H9 (cell line): Measurements from ENCODE around the gene CDC16. TPM values are rescaled to one million over a fixed set of nuclear protein-coding genes. Genes with fewer than 3 reads are reported as not detected.

ENCODE experiments used
- DNase-seq: peaks from one replicate; pipeline ENCODE4 v3.0.0-alpha.2; 2017
- H2AFZ ChIP-seq: one replicate; pipeline ENCODE4 v1.6.1; 2013; ENCODE audit warnings: mild to moderate bottlenecking, low read length, control low read depth, moderate library complexity
- H2AK5ac ChIP-seq: 2 replicates; pipeline ENCODE4 v1.6.1; 2013; ENCODE audit warnings: low read length, control low read depth, mixed read lengths; ENCODE audit not compliant: insufficient read length
- H2BK120ac ChIP-seq: one replicate; pipeline ENCODE4 v1.6.1; 2013; ENCODE audit warnings: low read depth, mild to moderate bottlenecking, low read length, control low read depth, inconsistent platforms; ENCODE audit not compliant: poor library complexity, severe bottlenecking
- H2BK12ac ChIP-seq: 2 replicates; pipeline ENCODE4 v1.6.1; 2013; ENCODE audit warnings: low read length, control low read depth, mixed read lengths, low read depth; ENCODE audit not compliant: insufficient read length
- H2BK15ac ChIP-seq: 2 replicates; pipeline ENCODE4 v1.6.1; 2013; ENCODE audit warnings: low read depth, low read length, control low read depth
- H2BK20ac ChIP-seq: one replicate; pipeline ENCODE4 v1.6.1; 2013; ENCODE audit warnings: low read depth, mild to moderate bottlenecking, low read length, control low read depth, inconsistent platforms; ENCODE audit not compliant: poor library complexity, severe bottlenecking
- H2BK5ac ChIP-seq: 2 replicates; pipeline ENCODE4 v1.6.1; 2013; ENCODE audit warnings: low read length, control low read depth, mixed read lengths; ENCODE audit not compliant: insufficient read length
- H3K14ac ChIP-seq: 2 replicates; pipeline ENCODE4 v1.6.1; 2013; ENCODE audit warnings: low read length, control low read depth; ENCODE audit not compliant: insufficient read depth
- H3K18ac ChIP-seq: 2 replicates; pipeline ENCODE4 v1.6.1; 2013; ENCODE audit warnings: low read depth, mild to moderate bottlenecking, mixed read lengths, low read length, control low read depth; ENCODE audit not compliant: insufficient read length
- H3K23ac ChIP-seq: 2 replicates; pipeline ENCODE4 v1.6.1; 2013; ENCODE audit warnings: low read length, control low read depth, mixed read lengths, low read depth; ENCODE audit not compliant: insufficient read length
- H3K23me2 ChIP-seq: 2 replicates; pipeline ENCODE4 v1.6.1; 2013; ENCODE audit warnings: low read depth, mild to moderate bottlenecking, mixed read lengths, low read length, control low read depth; ENCODE audit not compliant: insufficient read length, poor library complexity, severe bottlenecking
- H3K27ac ChIP-seq: 2 replicates; pipeline ENCODE4 v1.5.1; 2013; ENCODE audit warnings: low read length, control low read depth, mixed read lengths, low read depth; ENCODE audit not compliant: insufficient read length
- H3K27me3 ChIP-seq: 2 replicates; pipeline ENCODE4 v1.6.1; 2013; ENCODE audit warnings: low read length, control low read depth, inconsistent platforms; ENCODE audit not compliant: insufficient read depth
- H3K4ac ChIP-seq: 2 replicates; pipeline ENCODE4 v1.6.1; 2013; ENCODE audit warnings: low read depth, mild to moderate bottlenecking, control low read depth, inconsistent platforms, low read length, moderate library complexity
- H3K4me1 ChIP-seq: 2 replicates; pipeline ENCODE4 v1.6.1; 2013; ENCODE audit warnings: low read length, control low read depth, inconsistent platforms; ENCODE audit not compliant: insufficient read depth
- H3K4me2 ChIP-seq: 2 replicates; pipeline ENCODE4 v1.6.1; 2013; ENCODE audit warnings: low read length, control low read depth, mixed read lengths; ENCODE audit not compliant: insufficient read length, insufficient read depth
- H3K56ac ChIP-seq: 2 replicates; pipeline ENCODE4 v1.6.1; 2013; ENCODE audit warnings: low read depth, mild to moderate bottlenecking, mixed read lengths, low read length, control low read depth; ENCODE audit not compliant: insufficient read length
- H3K79me1 ChIP-seq: 2 replicates; pipeline ENCODE4 v1.6.1; 2013; ENCODE audit warnings: low read depth, mild to moderate bottlenecking, moderate library complexity, low read length, control low read depth, inconsistent platforms; ENCODE audit not compliant: insufficient read depth, poor library complexity, severe bottlenecking
- H3K79me2 ChIP-seq: 2 replicates; pipeline ENCODE4 v1.6.1; 2013; ENCODE audit warnings: low read length, control low read depth, inconsistent platforms; ENCODE audit not compliant: insufficient read depth
- H3K9ac ChIP-seq: 2 replicates; pipeline ENCODE4 v1.6.1; 2013; ENCODE audit warnings: low read length, control low read depth, mixed read lengths; ENCODE audit not compliant: insufficient read length; ENCODE audit errors: extremely low read depth
- H3K9me3 ChIP-seq: one replicate; pipeline ENCODE4 v1.6.1; 2013; ENCODE audit warnings: low read depth, low read length, inconsistent platforms; ENCODE audit not compliant: control insufficient read depth
- H3T11ph ChIP-seq: one replicate; pipeline ENCODE4 v1.6.1; 2013; ENCODE audit warnings: mild to moderate bottlenecking, low read length, control low read depth, inconsistent platforms
- H4K20me1 ChIP-seq: one replicate; pipeline ENCODE4 v1.6.1; 2013; ENCODE audit not compliant: control insufficient read depth, insufficient read length, insufficient read depth
- H4K5ac ChIP-seq: 2 replicates; pipeline ENCODE4 v1.6.1; 2013; ENCODE audit warnings: low read depth, mild to moderate bottlenecking, mixed read lengths, low read length, control low read depth; ENCODE audit not compliant: insufficient read length
- H4K8ac ChIP-seq: replicated peaks from 2 replicates; pipeline ENCODE4 v1.6.1; 2013; ENCODE audit warnings: low read length, control low read depth, mixed read lengths, low read depth; ENCODE audit not compliant: insufficient read length
- H4K91ac ChIP-seq: 2 replicates; pipeline ENCODE4 v1.6.1; 2013; ENCODE audit warnings: low read depth, mild to moderate bottlenecking, moderate library complexity, mixed read lengths, low read length, control low read depth; ENCODE audit not compliant: insufficient read length
- H3K27ac Mint-ChIP-seq, 3 experiments: 2 replicates in 2 of 3; 3 replicates in 1 of 3; pipeline ENCODE4 v1.8.0; 2020 to 2021; ENCODE audit warnings: mixed read lengths in 3 of 3, mild to moderate bottlenecking in 1 of 3, moderate library complexity in 1 of 3
- H3K27me3 Mint-ChIP-seq: 2 replicates; pipeline ENCODE4 v1.8.0; 2021; ENCODE audit warnings: low read depth, mild to moderate bottlenecking, moderate library complexity, mixed read lengths
- H3K36me3 Mint-ChIP-seq, 3 experiments: 2 replicates in 2 of 3; 3 replicates in 1 of 3; pipeline ENCODE4 v1.8.0; 2020 to 2021; ENCODE audit warnings: low read depth in 3 of 3, mixed read lengths in 3 of 3; ENCODE audit not compliant: insufficient read depth in 1 of 3
- H3K4me1 Mint-ChIP-seq, 2 experiments: 2 replicates each; pipeline ENCODE4 v1.8.0; 2020; ENCODE audit warnings: mixed read lengths in 2 of 2
- H3K4me3 Mint-ChIP-seq, 2 experiments: 2 replicates in 1 of 2; 3 replicates in 1 of 2; pipeline ENCODE4 v1.8.0; 2020 to 2021; ENCODE audit warnings: mild to moderate bottlenecking in 2 of 2, mixed read lengths in 2 of 2, moderate library complexity in 1 of 2
- H3K9me3 Mint-ChIP-seq, 2 experiments: 2 replicates in 1 of 2; 3 replicates in 1 of 2; pipeline ENCODE4 v1.8.0; 2020; ENCODE audit warnings: mild to moderate bottlenecking in 2 of 2, mixed read lengths in 2 of 2, moderate library complexity in 1 of 2
- CTCF ChIP-seq: fragments of 200-600 bp; sonication (generic); conservative IDR thresholded peaks from 3 replicates; pipeline ENCODE4 v1.8.0; 2021; ENCODE audit warnings: antibody characterized with exemption, mild to moderate bottlenecking
- WGBS: extraction: QIAGEN DNeasy Blood & Tissue Kit; methylation state at CpG from one replicate; pipeline ENCODE4 v1.1.7; 2013; ENCODE audit warnings: missing lambda C conversion rate, low lambda C conversion rate, mixed read lengths; ENCODE audit not compliant: insufficient read length; ENCODE audit errors: extremely low coverage; 5-methylcytosine and 5-hydroxymethylcytosine counted together
- total RNA-seq: library from RNA; stranded (reverse); gene quantifications from 2 replicates; pipeline ENCODE4 v1.2.1, GENCODE V29; 2021

The CDC16 gene
- total RNA-seq, 1 experiment from 2014 or later: 91.9 TPM

DNA sequence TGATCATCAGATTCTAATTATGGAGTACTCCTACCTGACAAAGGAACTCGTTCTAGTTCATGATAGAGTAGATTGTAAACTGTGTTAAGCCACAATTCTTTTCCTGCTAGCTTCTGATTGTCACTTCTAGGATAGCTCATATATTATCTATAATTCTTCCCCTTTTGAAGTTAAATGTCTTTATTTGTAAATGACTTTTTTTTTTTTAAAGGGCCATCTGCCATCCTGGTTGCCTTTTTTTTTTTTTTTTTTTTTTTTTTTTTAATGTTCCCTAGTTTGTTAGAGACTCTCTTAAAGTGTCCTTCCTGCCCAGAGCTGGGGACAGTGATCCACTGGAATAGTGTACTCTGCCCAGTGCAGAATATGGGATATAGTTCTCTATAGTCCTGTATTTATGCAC is 83.9 kb downstream of the CDC16 start:
- Histone ChIP-seq H3K27ac (no peak overlapping the region), H2BK12ac (no peak overlapping the region), H2BK15ac (no peak overlapping the region), H3K9ac (no peak overlapping the region), H2AK5ac (no peak overlapping the region), H4K20me1 (no peaks in the 10 kb centered on the region), H2BK20ac (no peak overlapping the region), H4K8ac (no peak overlapping the region), H2BK120ac (no peak overlapping the region), H4K91ac (no peak overlapping the region), H3K79me1 (peaks cover 3% of the 10 kb centered on the region), H3K18ac (no peak overlapping the region), H2AFZ (no peak overlapping the region), H3K79me2 (peaks cover 16% of the 10 kb centered on the region; the same call in 1 of the 2 replicates), H3K23ac (no peak overlapping the region), H2BK5ac (no peak overlapping the region), H3K14ac (no peak overlapping the region), H3K27me3 (no peaks in the 10 kb centered on the region), H3K4me1 (no peaks in the 10 kb centered on the region), H3T11ph (no peak overlapping the region), H3K4ac (no peak overlapping the region), H3K23me2 (peaks cover 3% of the 10 kb centered on the region), H3K9me3 (no peaks in the 10 kb centered on the region), H3K56ac (no peak overlapping the region), H4K5ac (no peak overlapping the region), H3K4me2 (no peak overlapping the region)
- no peak for TF ChIP-seq CTCF
- Mint-ChIP-seq H3K36me3 (peaks cover 29 to 53% (median 48%) of the 10 kb centered on the region in 3 experiments), H3K4me1 (peaks cover 12 to 15% of the 10 kb centered on the region in 2 experiments), H3K4me3 (no peak overlapping the region), H3K27me3 (no peaks in the 10 kb centered on the region), H3K9me3 (no peaks in the 10 kb centered on the region), H3K27ac (no peak overlapping the region; a peak in 2 of 7 replicates)
- no peak for DNase-seq
- WGBS: no CpG with 5 or more reads among the region's 1 CpG
